GM23248 (cell line): ENCODE results near the gene PKNOX1.

ENCODE experiments used
- EZH2 ChIP-seq: fragments of 200-600 bp; sonication (generic); IDR thresholded peaks from 2 replicates; pipeline ENCODE4 v1.6.1; 2018; ENCODE audit warnings: antibody characterized with exemption, mild to moderate bottlenecking; ENCODE audit not compliant: insufficient read depth, poor library complexity, severe bottlenecking
- EZH2phosphoT487 ChIP-seq: fragments of 200-600 bp; sonication (generic); IDR thresholded peaks from 2 replicates; pipeline ENCODE4 v1.6.1; 2018; ENCODE audit warnings: antibody characterized with exemption, moderate library complexity, mild to moderate bottlenecking, low read depth; ENCODE audit not compliant: insufficient read depth

DNA sequence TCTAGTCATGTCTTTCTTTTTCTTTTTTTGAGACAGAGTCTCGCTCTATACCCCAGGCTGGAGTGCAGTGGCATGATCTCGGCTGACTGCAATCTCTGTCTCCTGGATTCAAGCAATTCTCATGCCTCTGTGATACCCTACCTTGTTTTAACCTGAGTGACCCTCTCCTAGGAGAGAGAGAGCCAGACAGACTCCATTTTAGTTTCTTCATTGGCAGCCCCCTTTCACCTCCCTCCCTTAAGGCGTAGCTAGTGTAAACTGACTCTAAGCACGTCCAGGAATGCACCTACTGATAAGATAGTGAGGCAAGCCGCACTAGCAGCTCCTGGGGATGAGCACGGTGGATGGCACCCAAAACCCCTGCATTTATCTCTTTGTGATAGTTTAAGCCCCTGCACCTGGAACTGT lies 5.2 kb upstream of the PKNOX1 start:
- TF ChIP-seq EZH2 (no peak), EZH2phosphoT487 (no peak)
